Measurements from ENCODE around the gene OBP2A.

The OBP2A gene

GRCh38 chr9:135565141-135565628, 19.3 kb downstream of the OBP2A start:
- H3K9ac ChIP-seq (ENCODE audit: low read length), result no peak overlapping the region
- H3K4me1 ChIP-seq (ENCODE audit: control insufficient read depth, low read depth, low read length), result peaks cover 3% of the 10 kb centered on the region
- H3K27me3 ChIP-seq (ENCODE audit: control insufficient read depth, insufficient read depth, low read length), result no peaks in the 10 kb centered on the region
- H3K27ac ChIP-seq (ENCODE audit: low read length), result no peak overlapping the region
- H3K36me3 ChIP-seq (ENCODE audit: control insufficient read depth, low read depth, low read length), result no peaks in the 10 kb centered on the region
- no peak overlapping the region for H3K4me3 ChIP-seq (ENCODE audit: low read length)
- H3K9me3 ChIP-seq (ENCODE audit: control insufficient read depth, low read depth, low read length), result peaks cover 2% of the 10 kb centered on the region

DNA sequence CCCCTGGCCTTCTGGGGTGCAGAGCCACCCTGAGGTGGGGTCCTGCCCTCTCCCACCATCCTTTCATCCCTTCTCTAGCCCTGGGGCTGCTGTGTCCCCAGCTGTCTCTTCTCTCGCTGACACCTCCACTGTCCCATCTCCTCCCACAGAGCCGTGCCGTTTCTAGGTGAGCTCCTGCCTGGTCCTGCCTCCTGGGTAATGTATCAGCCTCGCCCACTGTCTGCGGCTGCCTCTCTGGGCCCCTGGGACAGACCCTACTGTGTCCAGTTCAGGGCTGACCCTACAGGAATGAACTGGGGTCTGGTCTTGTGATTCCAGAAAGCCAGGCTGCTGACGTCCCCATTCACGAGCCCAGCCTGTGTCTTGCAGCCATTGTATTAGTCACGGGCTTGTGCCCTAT, 19.7 kb downstream of the OBP2A start:
- H3K9me3 ChIP-seq (ENCODE audit: control insufficient read depth, low read depth, low read length), result peaks cover 2% of the 10 kb centered on the region
- no peak overlapping the region for H3K9ac ChIP-seq (ENCODE audit: low read length)
- no peaks in the 10 kb centered on the region for H3K36me3 ChIP-seq (ENCODE audit: control insufficient read depth, low read depth, low read length)
- no peak overlapping the region for H3K27ac ChIP-seq (ENCODE audit: low read length)
- H3K4me1 ChIP-seq (ENCODE audit: control insufficient read depth, low read depth, low read length), result peaks cover 3% of the 10 kb centered on the region
- no peak overlapping the region for H3K4me3 ChIP-seq (ENCODE audit: low read length)
- H3K27me3 ChIP-seq (ENCODE audit: control insufficient read depth, insufficient read depth, low read length), result no peaks in the 10 kb centered on the region

DNA sequence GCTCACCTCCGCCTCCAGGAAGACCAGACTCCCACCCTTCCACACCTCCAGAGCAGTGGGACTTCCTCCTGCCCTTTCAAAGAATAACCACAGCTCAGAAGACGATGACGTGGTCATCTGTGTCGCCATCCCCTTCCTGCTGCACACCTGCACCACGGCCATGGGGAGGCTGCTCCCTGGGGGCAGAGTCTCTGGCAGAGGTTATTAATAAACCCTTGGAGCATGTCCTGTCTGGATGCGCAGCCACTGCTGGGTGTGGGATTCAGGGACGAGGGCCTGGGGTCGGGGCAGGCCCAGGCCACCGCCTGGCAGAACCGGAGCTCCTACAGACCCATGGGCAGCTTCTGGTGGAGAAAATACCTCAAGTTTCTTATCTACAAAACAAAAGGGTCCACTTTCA, 20.6 kb downstream of the OBP2A start:
- Histone ChIP-seq H3K4me3 (ENCODE audit: low read length) (no peak overlapping the region), H3K36me3 (ENCODE audit: control insufficient read depth, low read depth, low read length) (no peaks in the 10 kb centered on the region), H3K9me3 (ENCODE audit: control insufficient read depth, low read depth, low read length) (peaks cover 2% of the 10 kb centered on the region), H3K4me1 (ENCODE audit: control insufficient read depth, low read depth, low read length) (peaks cover 5% of the 10 kb centered on the region), H3K27me3 (ENCODE audit: control insufficient read depth, insufficient read depth, low read length) (no peaks in the 10 kb centered on the region), H3K27ac (ENCODE audit: low read length) (no peak overlapping the region), H3K9ac (ENCODE audit: low read length) (no peak overlapping the region)

DNA sequence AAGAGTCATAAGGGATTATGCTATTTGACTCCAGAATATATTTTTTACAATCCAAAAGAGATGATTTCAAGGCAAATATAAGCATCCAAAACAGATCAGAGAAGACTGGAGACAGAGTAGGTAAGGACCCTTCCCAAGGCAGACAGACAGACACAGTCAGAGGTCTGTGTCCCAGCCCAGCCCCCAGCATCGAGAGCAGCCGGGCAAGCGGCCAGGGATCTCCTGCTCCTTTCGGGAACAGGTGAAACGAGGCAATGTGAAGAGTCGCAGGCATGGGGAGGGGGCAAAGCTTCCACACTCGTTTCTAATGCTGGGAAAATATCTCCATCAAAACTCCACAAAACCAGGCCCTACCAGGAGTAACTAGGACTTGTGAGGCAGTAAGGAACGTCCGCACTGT, 21.4 kb downstream of the OBP2A start:
- no peak overlapping the region for H3K9ac ChIP-seq (ENCODE audit: low read length)

GRCh38 chr9:135568026-135568425, 22.1 kb downstream of the OBP2A start:
- peaks cover 2% of the 10 kb centered on the region for H3K9me3 ChIP-seq (ENCODE audit: control insufficient read depth, low read depth, low read length)
- peaks cover 5% of the 10 kb centered on the region for H3K4me1 ChIP-seq (ENCODE audit: control insufficient read depth, low read depth, low read length)
- H3K27ac ChIP-seq (ENCODE audit: low read length), result no peak overlapping the region
- no peaks in the 10 kb centered on the region for H3K36me3 ChIP-seq (ENCODE audit: control insufficient read depth, low read depth, low read length)
- H3K9ac ChIP-seq (ENCODE audit: low read length), result no peak overlapping the region
- H3K27me3 ChIP-seq (ENCODE audit: control insufficient read depth, insufficient read depth, low read length), result no peaks in the 10 kb centered on the region
- H3K4me3 ChIP-seq (ENCODE audit: low read length), result no peak overlapping the region

More for the DNA sequence above, 21.4 kb downstream of the OBP2A start:
- Histone ChIP-seq H3K4me1 (ENCODE audit: control insufficient read depth, low read depth, low read length) (peaks cover 5% of the 10 kb centered on the region), H3K36me3 (ENCODE audit: control insufficient read depth, low read depth, low read length) (no peaks in the 10 kb centered on the region), H3K9me3 (ENCODE audit: control insufficient read depth, low read depth, low read length) (peaks cover 2% of the 10 kb centered on the region), H3K27me3 (ENCODE audit: control insufficient read depth, insufficient read depth, low read length) (no peaks in the 10 kb centered on the region), H3K4me3 (ENCODE audit: low read length) (no peak overlapping the region), H3K27ac (ENCODE audit: low read length) (no peak overlapping the region)

- Histone ChIP-seq H3K36me3 (ENCODE audit: control insufficient read depth, low read depth, low read length) (no peaks in the 10 kb centered on the region), H3K27ac (ENCODE audit: low read length) (no peak overlapping the region), H3K27me3 (ENCODE audit: control insufficient read depth, insufficient read depth, low read length) (no peaks in the 10 kb centered on the region), H3K4me3 (ENCODE audit: low read length) (no peak overlapping the region), H3K9ac (ENCODE audit: low read length) (no peak overlapping the region), H3K4me1 (ENCODE audit: control insufficient read depth, low read depth, low read length) (peaks cover 3% of the 10 kb centered on the region), H3K9me3 (ENCODE audit: control insufficient read depth, low read depth, low read length) (peaks cover 2% of the 10 kb centered on the region)
Observed at GRCh38 chr9:135570456-135570855, 24.5 kb downstream of the OBP2A start.

DNA sequence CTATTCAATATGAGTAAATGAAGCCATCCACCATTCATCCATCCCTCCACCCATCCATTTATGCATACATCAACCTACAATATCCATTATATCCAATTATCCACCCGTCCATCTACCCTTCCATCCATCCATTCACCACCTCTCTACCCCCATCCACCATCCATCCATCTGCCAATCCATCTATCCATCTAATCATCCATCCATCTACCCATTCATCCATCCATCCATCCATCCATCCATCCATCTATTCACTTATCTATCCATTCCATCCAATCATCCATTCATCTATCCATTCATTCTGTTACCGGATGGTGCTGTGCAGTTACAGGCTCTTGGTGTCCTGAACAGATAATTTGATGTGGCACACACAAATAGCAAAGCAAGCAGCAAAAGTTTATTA, 26.3 kb downstream of the OBP2A start:
- peaks cover 2% of the 10 kb centered on the region for H3K9me3 ChIP-seq (ENCODE audit: control insufficient read depth, low read depth, low read length)
- H3K27me3 ChIP-seq (ENCODE audit: control insufficient read depth, insufficient read depth, low read length), result no peaks in the 10 kb centered on the region
- no peak overlapping the region for H3K27ac ChIP-seq (ENCODE audit: low read length)
- H3K4me3 ChIP-seq (ENCODE audit: low read length), result no peak overlapping the region
- H3K9ac ChIP-seq (ENCODE audit: low read length), result no peak overlapping the region
- H3K36me3 ChIP-seq (ENCODE audit: control insufficient read depth, low read depth, low read length), result no peaks in the 10 kb centered on the region
- H3K4me1 ChIP-seq (ENCODE audit: control insufficient read depth, low read depth, low read length), result peaks cover 3% of the 10 kb centered on the region

- peaks cover 3% of the 10 kb centered on the region for H3K4me1 ChIP-seq (ENCODE audit: control insufficient read depth, low read depth, low read length)
- no peak overlapping the region for H3K4me3 ChIP-seq (ENCODE audit: low read length)
- H3K9ac ChIP-seq (ENCODE audit: low read length), result no peak overlapping the region
- no peaks in the 10 kb centered on the region for H3K27me3 ChIP-seq (ENCODE audit: control insufficient read depth, insufficient read depth, low read length)
- H3K27ac ChIP-seq (ENCODE audit: low read length), result no peak overlapping the region
- H3K36me3 ChIP-seq (ENCODE audit: control insufficient read depth, low read depth, low read length), result no peaks in the 10 kb centered on the region
- peaks cover 2% of the 10 kb centered on the region for H3K9me3 ChIP-seq (ENCODE audit: control insufficient read depth, low read depth, low read length)
Observed at GRCh38 chr9:135573124-135573523, 27.2 kb downstream of the OBP2A start.

DNA sequence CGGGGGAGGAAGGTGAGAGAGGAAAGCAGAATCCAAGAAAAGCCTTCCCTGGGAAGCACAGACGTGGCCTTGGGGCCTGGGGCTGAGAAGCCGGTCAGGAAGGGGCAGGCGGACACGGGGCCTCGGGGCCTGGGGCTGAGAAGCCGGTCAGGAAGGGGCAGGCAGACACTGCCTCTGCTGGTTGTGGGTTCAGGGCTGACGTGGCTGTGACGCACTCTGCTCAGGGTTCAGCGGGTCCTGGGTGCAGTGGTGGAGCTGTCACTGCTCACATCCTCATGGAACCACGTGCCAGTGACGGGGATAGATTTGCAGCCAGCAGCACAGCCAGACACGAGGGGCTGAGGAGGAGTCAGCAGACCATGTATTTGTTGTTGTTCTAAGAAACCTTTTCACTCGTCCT, 28.4 kb downstream of the OBP2A start:
- H3K27ac ChIP-seq (ENCODE audit: low read length), result no peak overlapping the region
- H3K27me3 ChIP-seq (ENCODE audit: control insufficient read depth, insufficient read depth, low read length), result no peaks in the 10 kb centered on the region
- peaks cover 3% of the 10 kb centered on the region for H3K4me1 ChIP-seq (ENCODE audit: control insufficient read depth, low read depth, low read length)
- H3K9ac ChIP-seq (ENCODE audit: low read length), result no peak overlapping the region
- no peaks in the 10 kb centered on the region for H3K9me3 ChIP-seq (ENCODE audit: control insufficient read depth, low read depth, low read length)
- H3K36me3 ChIP-seq (ENCODE audit: control insufficient read depth, low read depth, low read length), result no peaks in the 10 kb centered on the region
- H3K4me3 ChIP-seq (ENCODE audit: low read length), result no peak overlapping the region

GRCh38 chr9:135574943-135575342, 29.0 kb downstream of the OBP2A start:
- Histone ChIP-seq H3K9me3 (ENCODE audit: control insufficient read depth, low read depth, low read length) (no peaks in the 10 kb centered on the region), H3K4me3 (ENCODE audit: low read length) (no peak overlapping the region), H3K4me1 (ENCODE audit: control insufficient read depth, low read depth, low read length) (peaks cover 3% of the 10 kb centered on the region), H3K36me3 (ENCODE audit: control insufficient read depth, low read depth, low read length) (no peaks in the 10 kb centered on the region), H3K27ac (ENCODE audit: low read length) (no peak overlapping the region), H3K27me3 (ENCODE audit: control insufficient read depth, insufficient read depth, low read length) (no peaks in the 10 kb centered on the region), H3K9ac (ENCODE audit: low read length) (no peak overlapping the region)

- H3K9me3 ChIP-seq (ENCODE audit: control insufficient read depth, low read depth, low read length), result no peaks in the 10 kb centered on the region
- H3K36me3 ChIP-seq (ENCODE audit: control insufficient read depth, low read depth, low read length), result no peaks in the 10 kb centered on the region
- no peak overlapping the region for H3K27ac ChIP-seq (ENCODE audit: low read length)
- no peaks in the 10 kb centered on the region for H3K4me1 ChIP-seq (ENCODE audit: control insufficient read depth, low read depth, low read length)
- H3K27me3 ChIP-seq (ENCODE audit: control insufficient read depth, insufficient read depth, low read length), result no peaks in the 10 kb centered on the region
- no peak overlapping the region for H3K9ac ChIP-seq (ENCODE audit: low read length)
- H3K4me3 ChIP-seq (ENCODE audit: low read length), result no peak overlapping the region
Observed at GRCh38 chr9:135575995-135576631, 30.2 kb downstream of the OBP2A start.

DNA sequence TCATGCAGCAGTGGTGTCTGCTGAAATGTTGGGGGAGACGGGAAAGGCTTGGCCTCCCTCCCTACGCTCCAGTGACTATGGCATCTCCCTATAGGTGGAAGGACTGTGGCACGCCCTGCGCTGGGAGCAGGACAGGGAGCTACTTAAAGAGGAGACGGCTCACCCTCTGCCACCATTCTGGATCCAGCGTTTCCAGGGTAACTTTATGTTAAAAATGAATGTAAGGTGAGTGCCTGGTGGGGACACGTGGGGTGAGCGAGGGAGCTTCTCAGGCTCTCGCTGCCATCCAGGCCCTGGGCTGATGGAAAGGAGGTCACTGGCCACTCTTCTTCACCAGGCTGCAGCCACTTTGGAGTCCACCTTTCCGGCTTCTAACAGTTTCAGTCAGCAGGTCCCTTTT, 31.3 kb downstream of the OBP2A start:
- H3K27ac ChIP-seq (ENCODE audit: low read length), result no peak overlapping the region
- H3K27me3 ChIP-seq (ENCODE audit: control insufficient read depth, insufficient read depth, low read length), result no peaks in the 10 kb centered on the region
- no peaks in the 10 kb centered on the region for H3K4me1 ChIP-seq (ENCODE audit: control insufficient read depth, low read depth, low read length)
- no peak overlapping the region for H3K9ac ChIP-seq (ENCODE audit: low read length)
- H3K36me3 ChIP-seq (ENCODE audit: control insufficient read depth, low read depth, low read length), result no peaks in the 10 kb centered on the region
- H3K4me3 ChIP-seq (ENCODE audit: low read length), result no peak overlapping the region
- H3K9me3 ChIP-seq (ENCODE audit: control insufficient read depth, low read depth, low read length), result no peaks in the 10 kb centered on the region

Data from iPS-18a (cell line).